Esophagus squamous epithelium (tissue), 4 donors: ENCODE data around the gene RIMBP2.

Experiments
- CTCF ChIP-seq, 6 experiments: fragments of 450-650 bp in 4 of 6; fragments of 200-600 bp in 2 of 6; sonication (generic) in 2 of 6; IDR thresholded peaks; one replicate each; pipeline ENCODE4 v1.5.1; 2016 to 2019; ENCODE audit warnings: antibody characterized with exemption in 6 of 6, mild to moderate bottlenecking in 4 of 6, moderate library complexity in 4 of 6
- POLR2A ChIP-seq, 4 donors: fragments of 450-650 bp; IDR thresholded peaks; one replicate each; pipeline ENCODE4 v1.6.1; 2017; ENCODE audit warnings: antibody characterized with exemption in 4 of 4, mild to moderate bottlenecking in 4 of 4, moderate library complexity in 3 of 4

GRCh38 chr12:130501821-130502220 lies 214.3 kb downstream of the RIMBP2 start:
- no peak for TF ChIP-seq CTCF (IDR thresholded peaks at IDR 0.05)
- no peak for TF ChIP-seq POLR2A (IDR thresholded peaks at IDR 0.05)
